ENCODE data around the gene MAP3K6.

Gene MAP3K6

GRCh38 chr1:27356619-27357280 is 10.0 kb downstream of the MAP3K6 start:
- DNase-seq (ENCODE audit: low read depth), result no peak

- no peak for DNase-seq (ENCODE audit: low read depth)
Observed at GRCh38 chr1:27356277-27356618, 10.5 kb downstream of the MAP3K6 start.

- no peak for DNase-seq (ENCODE audit: low read depth)
Observed at GRCh38 chr1:27355683-27356082, 11.1 kb downstream of the MAP3K6 start.

GRCh38 chr1:27353629-27354028 is 13.1 kb downstream of the MAP3K6 start:
- no peak for DNase-seq (ENCODE audit: low read depth)

GRCh38 chr1:27353166-27353565 is 13.6 kb downstream of the MAP3K6 start:
- DNase-seq (ENCODE audit: low read depth), result no peak

- no peak for DNase-seq (ENCODE audit: low read depth)
Observed at GRCh38 chr1:27351541-27352107, 15.1 kb downstream of the MAP3K6 start.

GRCh38 chr1:27350663-27351540 is 15.9 kb downstream of the MAP3K6 start:
- DNase-seq (ENCODE audit: low read depth), result no peak

GRCh38 chr1:27349784-27350662 is 16.7 kb downstream of the MAP3K6 start:
- DNase-seq (ENCODE audit: low read depth), result no peak

GRCh38 chr1:27348861-27349783 is 17.6 kb downstream of the MAP3K6 start:
- no peak for DNase-seq (ENCODE audit: low read depth)

GRCh38 chr1:27346991-27347624 is 19.7 kb downstream of the MAP3K6 start:
- no peak for DNase-seq (ENCODE audit: low read depth)

- DNase-seq (ENCODE audit: low read depth), result no peak
Observed at GRCh38 chr1:27346357-27346756, 20.4 kb downstream of the MAP3K6 start.

- no peak for DNase-seq (ENCODE audit: low read depth)
Observed at GRCh38 chr1:27345272-27345671, 21.5 kb downstream of the MAP3K6 start.

- no peak for DNase-seq (ENCODE audit: low read depth)
Observed at GRCh38 chr1:27343639-27344025, 23.1 kb downstream of the MAP3K6 start.

- DNase-seq (ENCODE audit: low read depth), result no peak
Observed at GRCh38 chr1:27342778-27343638, 23.8 kb downstream of the MAP3K6 start.

GRCh38 chr1:27342391-27342777 is 24.4 kb downstream of the MAP3K6 start:
- no peak for DNase-seq (ENCODE audit: low read depth)

GRCh38 chr1:27341525-27342252 is 25.1 kb downstream of the MAP3K6 start, which contains the start of gene SYTL1:
Gene SYTL1 (plus strand): TSS chr1:27342022. CDS start chr1:27345335, 3,313 bp downstream.
- DNase-seq (ENCODE audit: low read depth), result no peak

- DNase-seq (ENCODE audit: low read depth), result no peak
Observed at GRCh38 chr1:27339213-27339612, 27.5 kb downstream of the MAP3K6 start.

- DNase-seq (ENCODE audit: low read depth), result no peak
Observed at GRCh38 chr1:27338751-27339150, 28.0 kb downstream of the MAP3K6 start.

GRCh38 chr1:27336756-27337155 is 30.0 kb downstream of the MAP3K6 start:
- DNase-seq (ENCODE audit: low read depth), result no peak

All from HS-5 (cell line).